Fibroblast of mammary gland (primary cell): ENCODE results near the gene FRMD3.
A peak's percentile ranks its signal among the peaks of the same experiment; 100 is the strongest.
"Not testable (repeated sequence)": the region's sequence is repeated elsewhere in the genome, so short reads cannot be mapped to it uniquely, and the experiment has no call there.

Experiments used
- DNase-seq: peaks from one replicate; pipeline ENCODE4 v3.0.0-alpha.2; 2010; ENCODE audit warnings: low read depth
- H3K4me3 ChIP-seq: 2 replicates; pipeline ENCODE4 v1.5.1; 2011; ENCODE audit warnings: low read depth, mild to moderate bottlenecking, low read length, moderate library complexity; ENCODE audit not compliant: control insufficient read depth
- TF ChIP-seq, protein P1 (sequence below): conservative IDR thresholded peaks from 2 replicates; pipeline ENCODE4 v1.5.1; 2011; ENCODE audit warnings: low read depth, low read length, inconsistent platforms; ENCODE audit not compliant: control insufficient read depth, insufficient read depth

FRMD3 gene

DNA sequence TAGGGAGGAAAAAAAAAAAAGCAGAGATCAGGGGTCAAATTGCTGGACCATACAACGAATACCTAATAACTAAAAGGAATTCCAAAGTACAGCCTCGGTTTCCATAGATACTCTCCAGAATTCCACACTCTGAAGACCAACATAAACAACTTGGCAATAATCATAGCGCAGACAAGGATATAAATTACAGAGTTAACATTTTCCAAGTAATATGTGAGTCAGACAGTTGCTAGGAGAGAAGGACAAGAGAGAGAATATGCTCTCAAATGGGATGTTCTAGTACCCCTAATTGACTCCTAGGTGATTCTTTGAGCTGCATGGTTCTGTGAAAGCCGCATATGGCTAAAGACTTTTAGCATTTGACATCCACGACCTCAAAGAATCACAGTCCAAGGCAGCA is 165.2 kb downstream of the FRMD3 start:
- peak; percentile 12 for DNase-seq
- TF ChIP-seq, protein P1, sequence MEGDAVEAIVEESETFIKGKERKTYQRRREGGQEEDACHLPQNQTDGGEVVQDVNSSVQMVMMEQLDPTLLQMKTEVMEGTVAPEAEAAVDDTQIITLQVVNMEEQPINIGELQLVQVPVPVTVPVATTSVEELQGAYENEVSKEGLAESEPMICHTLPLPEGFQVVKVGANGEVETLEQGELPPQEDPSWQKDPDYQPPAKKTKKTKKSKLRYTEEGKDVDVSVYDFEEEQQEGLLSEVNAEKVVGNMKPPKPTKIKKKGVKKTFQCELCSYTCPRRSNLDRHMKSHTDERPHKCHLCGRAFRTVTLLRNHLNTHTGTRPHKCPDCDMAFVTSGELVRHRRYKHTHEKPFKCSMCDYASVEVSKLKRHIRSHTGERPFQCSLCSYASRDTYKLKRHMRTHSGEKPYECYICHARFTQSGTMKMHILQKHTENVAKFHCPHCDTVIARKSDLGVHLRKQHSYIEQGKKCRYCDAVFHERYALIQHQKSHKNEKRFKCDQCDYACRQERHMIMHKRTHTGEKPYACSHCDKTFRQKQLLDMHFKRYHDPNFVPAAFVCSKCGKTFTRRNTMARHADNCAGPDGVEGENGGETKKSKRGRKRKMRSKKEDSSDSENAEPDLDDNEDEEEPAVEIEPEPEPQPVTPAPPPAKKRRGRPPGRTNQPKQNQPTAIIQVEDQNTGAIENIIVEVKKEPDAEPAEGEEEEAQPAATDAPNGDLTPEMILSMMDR, result no peak

DNA sequence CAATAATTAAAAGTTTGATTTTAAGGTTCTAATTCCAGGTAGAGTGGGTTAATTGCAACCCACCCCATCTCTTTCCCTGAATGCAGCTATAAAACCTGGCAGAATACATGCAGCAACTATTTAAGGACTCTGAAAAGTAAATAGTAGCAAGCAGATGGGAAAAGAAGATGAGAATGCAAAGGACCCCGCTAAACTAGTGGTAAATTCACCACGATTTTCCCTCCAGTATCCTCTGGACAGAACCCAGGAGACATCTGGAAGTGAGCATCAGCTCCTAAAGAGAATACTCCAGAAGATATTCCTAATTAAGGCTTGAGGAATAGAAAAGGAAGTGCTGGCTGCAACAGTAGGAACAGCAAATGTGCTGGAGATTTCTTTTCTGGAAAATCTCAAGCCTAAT is 170.9 kb downstream of the FRMD3 start:
- DNase-seq, result no peak
- no peak overlapping the region for H3K4me3 ChIP-seq
- TF ChIP-seq, protein P1, result no peak

More for the DNA sequence above, 165.2 kb downstream of the FRMD3 start:
- H3K4me3 ChIP-seq, result no peak overlapping the region

DNA sequence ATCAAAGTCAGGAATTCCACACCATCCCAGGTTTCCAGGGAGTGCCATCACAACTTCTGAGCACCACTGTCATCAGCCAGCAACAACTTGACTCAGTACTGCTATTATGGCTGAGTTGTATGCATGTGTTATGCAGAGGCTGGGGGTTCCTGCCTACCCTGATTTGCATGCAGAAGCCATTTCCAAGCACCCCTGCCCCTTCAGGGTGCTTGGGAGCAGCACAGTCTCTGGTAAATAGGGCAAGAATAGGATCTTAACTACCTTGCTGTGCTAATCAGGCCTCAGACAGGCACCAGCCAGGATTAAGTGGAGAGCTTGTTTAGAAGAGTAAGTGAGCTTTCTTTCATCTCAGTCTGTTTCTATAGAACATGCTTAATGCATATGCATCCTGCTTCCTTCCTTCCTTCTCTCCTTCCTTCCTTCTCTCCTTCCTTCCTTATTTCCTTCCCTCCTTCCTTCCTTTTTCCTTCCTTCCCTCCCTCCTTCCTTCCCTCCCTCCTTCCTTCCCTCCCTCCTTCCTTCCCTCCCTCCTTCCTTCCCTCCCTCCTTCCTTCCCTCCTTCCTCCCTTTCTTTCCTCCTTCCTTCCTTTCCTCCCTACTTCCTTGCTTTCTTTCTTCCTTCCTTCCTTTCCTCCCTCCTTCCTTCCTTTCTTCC is 175.7 kb downstream of the FRMD3 start:
- no peak overlapping the region for H3K4me3 ChIP-seq
- no peak for DNase-seq
- TF ChIP-seq, protein P1, result no peak

DNA sequence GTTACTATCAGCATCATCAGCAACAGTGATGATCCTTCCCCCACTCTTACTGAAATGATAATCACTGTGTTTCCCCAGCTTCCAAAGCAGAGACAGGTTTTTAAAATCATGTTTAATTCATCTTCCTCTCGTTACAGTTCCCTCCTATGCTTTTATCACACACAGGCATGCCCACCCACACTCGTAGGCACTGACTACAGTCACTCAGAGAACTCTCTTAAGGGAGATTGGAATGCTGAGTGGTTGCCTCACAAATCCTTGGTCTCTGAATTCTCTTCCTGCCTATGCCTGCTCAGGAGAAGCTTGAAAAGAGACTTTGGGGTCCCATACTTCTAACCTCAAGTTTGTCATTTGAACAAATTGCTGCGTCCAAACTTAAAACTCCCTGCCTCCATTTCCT is 179.2 kb downstream of the FRMD3 start:
- DNase-seq, result no peak
- no peak overlapping the region for H3K4me3 ChIP-seq
- TF ChIP-seq, protein P1, result no peak

DNA sequence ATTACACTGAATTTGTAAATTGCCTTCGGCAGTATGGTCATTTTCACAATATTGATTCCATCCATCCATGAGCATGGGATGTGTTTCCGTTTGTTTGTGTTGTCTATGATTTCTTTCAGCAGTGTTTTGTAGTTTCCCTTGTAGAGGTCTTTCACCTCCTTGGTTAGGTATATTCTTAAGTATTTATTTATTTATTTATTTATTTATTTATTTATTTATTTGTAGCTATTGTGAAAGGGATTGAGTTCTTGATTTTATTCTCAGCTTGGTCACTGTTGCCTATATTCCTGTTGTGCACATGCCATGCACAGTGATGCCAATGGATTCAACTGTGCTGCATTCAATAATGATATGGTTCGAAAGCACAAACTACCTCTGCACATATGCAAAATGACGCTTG is 179.7 kb downstream of the FRMD3 start:
- DNase-seq, H3K4me3 ChIP-seq: not testable (repeated sequence)

DNA sequence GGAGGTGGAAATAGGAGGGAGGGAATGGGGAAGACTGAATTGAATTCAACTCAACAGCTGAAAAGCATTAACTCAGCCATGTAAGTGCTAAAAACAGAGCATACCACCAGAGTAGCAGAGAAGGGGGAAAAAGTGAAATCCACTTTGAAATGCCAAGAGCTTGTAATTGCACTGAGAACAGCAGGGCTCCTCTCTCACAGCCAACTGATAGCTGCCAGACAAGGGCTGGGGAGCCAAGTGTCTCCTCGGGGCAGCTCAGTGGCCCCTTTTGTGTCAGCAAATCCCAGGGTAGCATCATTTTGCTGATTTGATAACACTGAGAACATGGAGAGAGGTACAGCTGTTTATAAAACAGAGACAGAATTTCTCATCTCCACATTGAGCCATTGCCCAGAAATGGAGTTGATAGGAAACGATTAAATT is 182.5 kb downstream of the FRMD3 start:
- H3K4me3 ChIP-seq, result no peak overlapping the region
- no peak for DNase-seq
- TF ChIP-seq, protein P1, result no peak

DNA sequence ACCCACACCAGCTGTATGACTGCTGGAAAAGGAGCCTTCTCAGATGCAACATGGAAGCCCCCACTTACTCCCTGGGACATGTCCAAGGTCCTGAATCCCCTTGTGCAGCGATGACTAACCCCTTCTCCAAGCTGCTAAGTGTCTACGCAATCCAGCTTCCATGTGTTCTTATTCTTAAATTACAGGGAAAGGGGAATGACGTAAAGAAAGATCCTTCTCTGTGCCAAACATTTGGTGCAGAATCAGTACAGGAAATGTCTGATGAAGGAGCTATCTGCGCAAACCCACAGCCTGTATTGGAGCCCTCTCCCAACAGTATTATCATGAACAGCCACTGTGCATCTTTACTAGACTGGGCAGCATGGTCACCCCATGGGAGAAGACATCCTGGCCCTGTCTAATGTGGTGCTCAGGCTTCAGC is 183.2 kb downstream of the FRMD3 start:
- H3K4me3 ChIP-seq, result no peak overlapping the region
- DNase-seq, result peak; percentile 88
- TF ChIP-seq, protein P1, result no peak
